ENCODE data around the gene THADA.

Gene THADA

DNA sequence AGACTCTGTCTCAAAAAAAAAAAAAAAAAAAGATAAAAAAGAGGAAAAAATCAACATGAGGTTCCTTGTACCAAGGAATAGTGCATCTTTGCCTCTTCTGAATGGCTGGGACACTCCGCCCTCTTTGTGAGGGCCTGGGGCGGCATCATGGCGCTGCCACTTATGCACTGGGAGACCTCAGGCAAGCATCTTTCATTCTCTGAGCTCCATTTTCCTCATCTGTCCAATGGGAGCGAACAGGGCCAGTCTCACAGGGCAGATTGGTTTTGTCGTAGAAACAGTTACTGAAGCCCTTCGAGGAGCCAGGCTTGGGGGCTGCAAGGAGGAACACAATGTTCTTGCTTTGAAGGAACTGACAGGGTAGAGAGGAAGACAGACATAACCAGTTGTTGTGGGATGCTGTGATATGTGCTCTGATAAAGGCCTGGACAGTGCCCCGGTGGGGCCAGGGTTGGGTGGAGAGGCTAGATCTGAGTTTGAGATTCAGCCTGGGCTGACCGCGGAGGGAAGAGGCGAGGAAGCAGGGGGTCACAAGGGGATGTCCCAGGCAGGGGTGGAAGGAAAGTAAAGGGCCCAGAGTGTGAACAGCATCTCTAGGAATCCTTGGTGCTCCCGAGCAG is 383.5 kb downstream of the THADA start:
- no peak for DNase-seq (ENCODE audit: extremely low spot score)
- TF ChIP-seq, protein P1, sequence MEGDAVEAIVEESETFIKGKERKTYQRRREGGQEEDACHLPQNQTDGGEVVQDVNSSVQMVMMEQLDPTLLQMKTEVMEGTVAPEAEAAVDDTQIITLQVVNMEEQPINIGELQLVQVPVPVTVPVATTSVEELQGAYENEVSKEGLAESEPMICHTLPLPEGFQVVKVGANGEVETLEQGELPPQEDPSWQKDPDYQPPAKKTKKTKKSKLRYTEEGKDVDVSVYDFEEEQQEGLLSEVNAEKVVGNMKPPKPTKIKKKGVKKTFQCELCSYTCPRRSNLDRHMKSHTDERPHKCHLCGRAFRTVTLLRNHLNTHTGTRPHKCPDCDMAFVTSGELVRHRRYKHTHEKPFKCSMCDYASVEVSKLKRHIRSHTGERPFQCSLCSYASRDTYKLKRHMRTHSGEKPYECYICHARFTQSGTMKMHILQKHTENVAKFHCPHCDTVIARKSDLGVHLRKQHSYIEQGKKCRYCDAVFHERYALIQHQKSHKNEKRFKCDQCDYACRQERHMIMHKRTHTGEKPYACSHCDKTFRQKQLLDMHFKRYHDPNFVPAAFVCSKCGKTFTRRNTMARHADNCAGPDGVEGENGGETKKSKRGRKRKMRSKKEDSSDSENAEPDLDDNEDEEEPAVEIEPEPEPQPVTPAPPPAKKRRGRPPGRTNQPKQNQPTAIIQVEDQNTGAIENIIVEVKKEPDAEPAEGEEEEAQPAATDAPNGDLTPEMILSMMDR (IDR thresholded peaks at IDR 0.05; ENCODE audit: control extremely low read depth, extremely low read depth, low read depth, missing control alignments): no peak
- ChIA-PET POLR2A (interaction anchor here (0.5 to 0.7 kb wide), 2 partner anchors 14 to 352 kb away, joined by 5 to 6 read pairs; partner anchors contain the start of gene ZFP36L2), CTCF (interaction anchor here (0.7 to 2.5 kb wide), 3 partner anchors 9 to 16 kb away, joined by 3 to 9 read pairs (median 3); no protein-coding TSS in a partner anchor)

DNA sequence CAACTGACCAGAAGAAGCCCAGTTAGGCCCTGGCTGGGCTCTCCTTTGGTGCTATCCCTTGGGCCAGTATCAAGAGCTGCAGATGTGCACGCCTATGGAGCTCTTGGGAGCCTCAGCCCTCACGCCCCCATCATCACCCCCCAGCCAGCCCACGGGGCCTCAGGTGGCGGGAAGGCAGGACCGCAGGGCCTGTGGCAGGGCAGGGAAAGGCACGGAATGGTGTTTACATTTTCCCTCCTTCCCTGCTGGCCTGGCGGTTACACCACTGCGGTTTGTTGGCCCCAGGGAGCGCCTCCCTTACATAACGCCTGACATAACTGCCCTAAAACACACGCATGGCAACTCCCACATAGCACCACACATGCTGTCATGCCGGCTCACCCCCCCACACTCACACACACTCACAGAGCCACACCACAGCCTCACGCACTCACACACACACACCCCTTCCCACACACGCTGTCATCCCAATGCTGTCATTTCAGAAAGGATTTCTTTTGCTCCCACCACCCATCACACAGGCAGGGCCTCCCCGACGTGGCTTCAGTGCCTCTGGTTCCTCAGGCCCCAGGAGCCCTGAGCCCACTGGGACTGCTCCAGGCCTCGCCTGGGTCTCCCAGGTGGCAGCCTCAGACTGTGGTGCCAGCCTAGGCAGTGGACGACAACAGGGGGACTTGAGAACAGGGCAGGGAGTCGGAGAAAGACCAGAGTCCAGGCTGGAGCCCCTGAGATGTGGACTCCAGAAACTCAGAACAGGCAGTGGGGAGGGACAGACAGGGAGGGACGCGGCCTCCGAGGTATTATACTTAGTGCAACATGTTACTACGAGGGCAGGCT is 385.2 kb downstream of the THADA start:
- CTCF ChIA-PET: interaction anchor here (0.7 to 1.9 kb wide), 2 partner anchors 13 to 14 kb away, joined by 3 to 4 read pairs; no protein-coding TSS in a partner anchor
- TF ChIP-seq, protein P1 (IDR thresholded peaks at IDR 0.05; ENCODE audit: control extremely low read depth, extremely low read depth, low read depth, missing control alignments): no peak
- no peak for DNase-seq (ENCODE audit: extremely low spot score)
- POLR2A ChIA-PET: no interaction called here

DNA sequence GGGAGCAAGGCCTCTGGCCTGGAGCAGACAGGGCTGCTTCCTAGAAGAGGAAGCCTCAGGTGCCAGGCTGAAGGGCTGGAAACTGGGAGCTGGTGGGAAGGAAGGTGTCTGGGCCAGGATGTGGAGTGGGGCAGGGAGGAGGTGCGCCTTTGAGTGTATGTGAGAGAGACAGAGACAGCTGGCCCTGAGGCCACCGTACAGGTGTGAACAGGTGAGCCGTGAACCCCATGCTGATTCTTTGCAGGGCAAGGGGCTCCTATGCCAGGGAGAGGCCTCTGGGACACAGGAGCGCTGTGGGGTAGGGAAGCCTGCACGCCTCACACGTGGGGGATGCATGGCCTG is 385.7 kb downstream of the THADA start:
- ChIA-PET CTCF (interaction anchor here (0.7 to 1.9 kb wide), 2 partner anchors 12 to 15 kb away, joined by 3 to 4 read pairs; no protein-coding TSS in a partner anchor), POLR2A (no interaction called here)
- TF ChIP-seq, protein P1 (IDR thresholded peaks at IDR 0.05; ENCODE audit: control extremely low read depth, extremely low read depth, low read depth, missing control alignments): no peak
- no peak for DNase-seq (ENCODE audit: extremely low spot score)

DNA sequence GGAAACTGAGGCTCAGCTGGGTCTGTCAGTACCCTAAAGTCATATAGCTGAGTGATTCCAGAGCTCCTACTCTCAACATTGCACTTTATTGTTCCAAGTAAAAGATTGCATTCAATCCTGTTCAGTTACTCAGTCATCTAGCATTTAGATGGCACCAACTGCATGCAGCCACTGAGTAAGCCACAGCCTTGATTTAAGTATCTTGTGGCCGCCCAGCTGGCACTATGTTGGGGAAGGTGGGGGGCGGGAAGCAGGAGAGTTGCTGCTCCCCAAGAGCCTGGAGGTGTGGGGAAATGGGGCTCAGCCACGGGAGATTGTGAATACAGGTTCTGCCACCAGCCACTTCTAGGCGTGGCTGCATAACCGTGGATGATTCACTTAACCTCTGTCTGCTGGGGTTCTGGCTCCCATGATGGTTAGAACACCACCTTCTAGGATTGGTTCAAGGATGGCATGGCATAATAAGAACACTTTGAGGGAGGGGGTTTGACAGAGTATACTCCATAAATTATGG is 386.6 kb downstream of the THADA start:
- ChIA-PET POLR2A (no interaction called here), CTCF (interaction anchor here (1.9 kb wide), 1 partner anchor 15 kb away, joined by 4 read pairs; no protein-coding TSS in a partner anchor)
- TF ChIP-seq, protein P1 (IDR thresholded peaks at IDR 0.05; ENCODE audit: control extremely low read depth, extremely low read depth, low read depth, missing control alignments): no peak
- DNase-seq (ENCODE audit: extremely low spot score): no peak

DNA sequence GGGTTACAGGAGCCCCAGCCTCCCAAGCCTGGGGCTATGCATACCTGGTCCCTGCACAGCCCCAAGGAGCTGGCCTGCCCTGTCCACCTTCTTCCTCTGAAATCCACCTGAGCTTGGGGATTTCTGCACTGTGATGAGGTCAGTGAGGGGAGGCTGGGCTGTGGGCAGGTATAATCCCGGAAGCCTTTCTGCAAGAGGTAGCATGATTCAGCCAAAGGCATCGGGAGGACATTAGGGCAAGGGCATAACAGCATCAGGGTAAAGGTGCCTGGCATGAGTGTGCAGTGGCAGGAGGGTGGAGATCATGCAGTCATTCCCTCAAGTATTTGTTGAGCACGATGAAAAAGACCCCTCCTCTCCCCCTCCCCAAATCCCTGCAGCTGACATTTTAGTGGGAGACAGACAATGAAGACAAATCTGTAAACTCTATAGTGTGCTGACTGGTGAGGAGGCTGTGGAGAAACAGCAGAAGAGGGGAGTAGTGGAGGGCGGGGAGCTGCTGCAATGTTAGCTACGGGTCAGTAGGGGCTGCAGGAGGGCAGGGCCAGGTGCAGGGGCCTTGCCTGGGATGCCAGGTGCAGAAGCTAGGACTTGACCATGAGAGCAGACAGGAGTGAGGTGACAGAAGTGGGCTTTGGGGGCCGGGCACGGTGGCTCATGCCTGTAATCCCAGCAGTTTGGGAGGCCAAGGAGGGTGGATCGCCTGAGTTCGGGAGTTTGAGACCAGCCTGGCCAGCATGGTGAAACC is 388.1 kb downstream of the THADA start:
- TF ChIP-seq, protein P1 (IDR thresholded peaks at IDR 0.05; ENCODE audit: control extremely low read depth, extremely low read depth, low read depth, missing control alignments): no peak
- ChIA-PET POLR2A (no interaction called here), CTCF (interaction anchor here (0.6 to 1.3 kb wide), 5 partner anchors 11 to 634 kb away, joined by 3 to 5 read pairs (median 3); no protein-coding TSS in a partner anchor)
- DNase-seq (ENCODE audit: extremely low spot score): no peak

DNA sequence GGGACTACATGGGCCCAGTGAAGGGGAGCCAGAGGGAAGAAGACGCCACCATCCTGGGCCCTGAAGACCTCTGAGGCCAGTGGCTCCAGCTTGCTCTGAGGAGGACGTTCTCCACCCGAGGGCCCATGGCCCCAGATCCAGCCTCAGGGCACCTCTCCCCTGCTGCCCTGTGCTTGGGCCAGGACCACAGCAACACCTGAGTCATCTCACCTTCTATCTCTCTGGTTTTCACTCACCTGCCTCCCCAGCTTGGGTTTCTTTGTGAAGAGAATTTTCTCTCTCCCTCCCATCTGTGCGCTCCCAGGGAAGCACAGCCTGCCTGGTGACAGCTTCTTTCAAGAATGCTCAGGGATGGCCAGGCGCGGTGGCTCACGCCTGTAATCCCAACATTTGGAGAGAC is 389.2 kb downstream of the THADA start:
- TF ChIP-seq, protein P1 (IDR thresholded peaks at IDR 0.05; ENCODE audit: control extremely low read depth, extremely low read depth, low read depth, missing control alignments): no peak
- CTCF ChIA-PET: interaction anchor here (0.6 to 1.3 kb wide), 5 partner anchors 12 to 635 kb away, joined by 3 to 5 read pairs (median 4); no protein-coding TSS in a partner anchor
- POLR2A ChIA-PET: no interaction called here
- DNase-seq (ENCODE audit: extremely low spot score): no peak
